Measurements from ENCODE around the gene SCMH1.

Gene SCMH1

DNA sequence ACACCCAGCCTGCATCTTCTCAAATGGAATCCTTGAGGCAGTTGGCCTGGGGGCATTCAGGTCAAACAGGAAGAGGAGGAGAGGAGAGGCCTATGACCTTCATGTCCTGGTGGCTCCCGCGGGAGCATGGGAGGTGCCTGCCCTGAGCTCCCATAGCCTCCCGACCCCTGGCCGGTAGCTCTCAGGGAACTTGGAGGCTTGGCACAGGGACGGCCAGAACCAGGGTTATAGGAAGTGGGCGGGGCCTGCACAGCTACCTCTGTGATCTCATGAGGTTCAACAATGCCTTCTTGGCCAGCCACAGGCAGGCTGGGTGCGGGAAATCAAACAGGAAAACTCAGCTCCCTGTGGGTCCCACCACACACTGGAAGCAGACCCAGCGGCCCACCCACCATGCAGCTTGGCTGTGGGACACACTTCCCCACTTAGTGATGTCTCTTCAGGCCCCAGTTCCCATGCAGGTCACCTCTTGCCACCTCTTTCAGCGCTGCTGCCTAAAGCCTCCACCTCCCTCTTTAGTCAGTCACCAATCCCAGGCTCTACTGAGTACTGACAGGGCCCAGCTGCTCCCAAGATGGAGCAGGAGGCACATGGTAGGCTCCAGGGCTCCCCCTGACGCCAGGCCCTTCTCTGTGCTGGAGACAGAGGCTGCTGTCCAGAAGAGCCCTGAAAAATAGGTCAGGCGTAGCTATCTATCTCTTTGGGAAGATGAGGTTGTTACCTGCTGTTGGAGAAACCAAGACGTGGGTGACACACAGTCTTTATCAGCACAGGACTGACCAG, 220.4 kb downstream of the SCMH1 start, which contains the start of gene SLFNL1:
Gene SLFNL1 (minus strand): TSS at position 200 of the 783 bp plus-strand sequence. CDS start 1,065 bp downstream, outside the sequence.
- H3K36me3 ChIP-seq (ENCODE audit: control insufficient read depth in 1 of 2, insufficient read depth in 2 of 2, low read depth in 1 of 2, low read length in 2 of 2), result peaks cover 8 to 42% of the 10 kb centered on the region in 2 experiments
- peak within 1 kb of the TSS; percentile 9 for H2BK120ac ChIP-seq (ENCODE audit: low read depth, low read length)
- peaks cover 11% of the 10 kb centered on the region for H3K4me1 ChIP-seq (ENCODE audit: control insufficient read depth, insufficient read depth, low read depth, low read length)
- H2BK5ac ChIP-seq (ENCODE audit: low read depth, low read length, poor library complexity, severe bottlenecking), result no peak within 1 kb of the TSS
- WGBS, result 56% methylated on average over 12 of the region's 12 CpGs
- H3K79me1 ChIP-seq (replicated peaks; ENCODE audit: low read length, poor library complexity, severe bottlenecking), result no peaks in the 10 kb centered on the region
- H3K18ac ChIP-seq (ENCODE audit: low read depth in 1 of 2, low read length in 2 of 2), result peak within 1 kb of the TSS in 1 of 2 experiments; percentile 42
- H3K4me2 ChIP-seq (ENCODE audit: low read length, poor library complexity, severe bottlenecking), result no peak within 1 kb of the TSS
- no peaks in the 10 kb centered on the region for H3K9me3 ChIP-seq (ENCODE audit: control insufficient read depth, low read length)
- no peak within 1 kb of the TSS for H2AK5ac ChIP-seq (ENCODE audit: low read length, severe bottlenecking)
- no peak within 1 kb of the TSS for H2BK15ac ChIP-seq (ENCODE audit: low read depth, poor library complexity, severe bottlenecking)
- peak within 1 kb of the TSS in 1 of 2 experiments; percentile 36 for H3K23ac ChIP-seq (ENCODE audit: low read length in 2 of 2)
- H2BK12ac ChIP-seq (ENCODE audit: low read length in 2 of 2), result peak within 1 kb of the TSS in 1 of 2 experiments; percentile 21
- H2AFZ ChIP-seq (ENCODE audit: low read depth, low read length), result no peak within 1 kb of the TSS
- H4K91ac ChIP-seq (ENCODE audit: low read length), result no peak within 1 kb of the TSS
- no peak within 1 kb of the TSS for H3K4me3 ChIP-seq (ENCODE audit: insufficient read depth in 1 of 2, low read depth in 1 of 2, low read length in 2 of 2)
- no peak within 1 kb of the TSS for H3K14ac ChIP-seq (ENCODE audit: low read length in 2 of 2)
- peak; percentile 53 for DNase-seq
- no peak within 1 kb of the TSS for H3K27ac ChIP-seq (ENCODE audit: low read length, poor library complexity, severe bottlenecking)
- peak within 1 kb of the TSS; percentile 48 for H4K8ac ChIP-seq (ENCODE audit: low read length)
- peak within 1 kb of the TSS in 1 of 2 experiments; percentile 7 for H3K4ac ChIP-seq (ENCODE audit: low read depth in 1 of 2, low read length in 2 of 2)
- no peak within 1 kb of the TSS for H3K9ac ChIP-seq (ENCODE audit: low read length)
- no peaks in the 10 kb centered on the region for H3K27me3 ChIP-seq (ENCODE audit: control insufficient read depth in 1 of 2, insufficient read depth in 1 of 2, low read length in 2 of 2)

DNA sequence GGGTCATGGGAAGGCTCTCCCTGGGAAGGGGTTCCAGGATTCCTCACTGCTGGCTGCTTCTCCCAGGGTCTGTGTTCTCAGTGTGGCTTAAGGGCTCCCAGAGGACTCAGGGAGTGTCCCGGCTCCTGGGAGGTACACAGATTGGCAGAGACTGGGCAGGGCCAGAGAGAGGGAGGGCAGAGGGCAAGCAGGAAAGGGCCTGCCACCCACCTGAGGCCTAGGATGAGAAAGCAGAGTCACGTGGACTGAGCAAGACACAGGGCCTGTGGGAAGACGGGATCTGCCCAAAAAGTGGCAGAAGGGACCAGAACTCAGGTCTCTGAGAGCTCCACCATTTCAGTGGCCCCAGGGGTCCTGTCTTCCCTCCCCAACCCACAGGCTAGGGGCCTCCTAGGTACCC, 221.5 kb downstream of the SCMH1 start:
- DNase-seq, result no peak
- Histone ChIP-seq H2AK5ac (ENCODE audit: low read length, severe bottlenecking) (no peak overlapping the region), H3K36me3 (ENCODE audit: control insufficient read depth in 1 of 2, insufficient read depth in 2 of 2, low read depth in 1 of 2, low read length in 2 of 2) (peaks cover 16 to 43% of the 10 kb centered on the region in 2 experiments), H4K91ac (ENCODE audit: low read length) (no peak overlapping the region), H3K27me3 (ENCODE audit: control insufficient read depth in 1 of 2, insufficient read depth in 1 of 2, low read length in 2 of 2) (no peaks in the 10 kb centered on the region), H3K4me2 (ENCODE audit: low read length, poor library complexity, severe bottlenecking) (no peak overlapping the region), H3K4me1 (ENCODE audit: control insufficient read depth, insufficient read depth, low read depth, low read length) (peaks cover 11% of the 10 kb centered on the region), H2BK5ac (ENCODE audit: low read depth, low read length, poor library complexity, severe bottlenecking) (no peak overlapping the region), H2BK120ac (ENCODE audit: low read depth, low read length) (no peak overlapping the region), H2AFZ (ENCODE audit: low read depth, low read length) (no peak overlapping the region), H3K9ac (ENCODE audit: low read length) (no peak overlapping the region), H3K18ac (ENCODE audit: low read depth in 1 of 2, low read length in 2 of 2) (no peak overlapping the region), H2BK12ac (ENCODE audit: low read length in 2 of 2) (peak overlapping the region in 1 of 2 experiments; percentile 21), H3K79me1 (replicated peaks; ENCODE audit: low read length, poor library complexity, severe bottlenecking) (no peaks in the 10 kb centered on the region), H2BK15ac (ENCODE audit: low read depth, poor library complexity, severe bottlenecking) (no peak overlapping the region), H3K14ac (ENCODE audit: low read length in 2 of 2) (no peak overlapping the region), H3K27ac (ENCODE audit: low read length, poor library complexity, severe bottlenecking) (no peak overlapping the region), H3K9me3 (ENCODE audit: control insufficient read depth, low read length) (no peaks in the 10 kb centered on the region), H3K4ac (ENCODE audit: low read depth in 1 of 2, low read length in 2 of 2) (peak overlapping the region in 1 of 2 experiments; percentile 7), H4K8ac (ENCODE audit: low read length) (no peak overlapping the region), H3K4me3 (ENCODE audit: insufficient read depth in 1 of 2, low read depth in 1 of 2, low read length in 2 of 2) (no peak overlapping the region), H3K23ac (ENCODE audit: low read length in 2 of 2) (peak overlapping the region in 1 of 2 experiments; percentile 36)
- 50% methylated on average over 3 of the region's 3 CpGs for WGBS

DNA sequence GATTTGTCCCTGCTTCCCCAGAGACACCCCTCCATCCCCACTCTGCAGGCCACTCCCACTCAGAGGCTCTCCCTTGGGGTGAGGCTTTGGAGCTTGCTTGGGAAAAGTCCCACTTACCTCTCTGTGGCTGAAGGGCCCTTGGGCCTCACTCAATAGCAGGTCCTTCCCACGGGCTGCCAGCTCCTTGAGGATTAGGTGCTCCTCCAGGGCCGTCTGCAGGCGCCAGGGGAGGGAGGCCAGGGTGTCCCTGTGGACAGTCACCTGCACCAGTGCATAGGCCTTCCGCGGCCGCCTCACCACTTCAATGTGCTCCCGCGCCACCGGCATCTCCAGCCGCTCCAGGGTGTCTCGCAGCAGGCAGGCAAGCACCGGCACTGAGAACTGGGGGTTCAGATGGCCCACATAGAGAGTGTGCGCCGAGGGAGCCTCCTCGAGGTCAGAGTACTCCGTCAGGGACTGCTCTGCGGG, 222.0 kb downstream of the SCMH1 start:
- no peak overlapping the region for H3K4me2 ChIP-seq (ENCODE audit: low read length, poor library complexity, severe bottlenecking)
- H3K27me3 ChIP-seq (ENCODE audit: control insufficient read depth in 1 of 2, insufficient read depth in 1 of 2, low read length in 2 of 2), result no peaks in the 10 kb centered on the region
- no peak overlapping the region for H2AK5ac ChIP-seq (ENCODE audit: low read length, severe bottlenecking)
- no peak overlapping the region for H2BK120ac ChIP-seq (ENCODE audit: low read depth, low read length)
- H3K9me3 ChIP-seq (ENCODE audit: control insufficient read depth, low read length), result no peaks in the 10 kb centered on the region
- no peak overlapping the region for H2AFZ ChIP-seq (ENCODE audit: low read depth, low read length)
- no peak overlapping the region for H2BK15ac ChIP-seq (ENCODE audit: low read depth, poor library complexity, severe bottlenecking)
- no peak overlapping the region for H4K91ac ChIP-seq (ENCODE audit: low read length)
- 96% methylated on average over 17 of the region's 17 CpGs for WGBS
- H3K4ac ChIP-seq (ENCODE audit: low read depth in 1 of 2, low read length in 2 of 2), result no peak overlapping the region
- no peak overlapping the region for H2BK12ac ChIP-seq (ENCODE audit: low read length in 2 of 2)
- peaks cover 11% of the 10 kb centered on the region for H3K4me1 ChIP-seq (ENCODE audit: control insufficient read depth, insufficient read depth, low read depth, low read length)
- H3K23ac ChIP-seq (ENCODE audit: low read length in 2 of 2), result no peak overlapping the region
- H3K36me3 ChIP-seq (ENCODE audit: control insufficient read depth in 1 of 2, insufficient read depth in 2 of 2, low read depth in 1 of 2, low read length in 2 of 2), result peaks cover 19 to 48% of the 10 kb centered on the region in 2 experiments
- H2BK5ac ChIP-seq (ENCODE audit: low read depth, low read length, poor library complexity, severe bottlenecking), result no peak overlapping the region
- H3K27ac ChIP-seq (ENCODE audit: low read length, poor library complexity, severe bottlenecking), result no peak overlapping the region
- H3K9ac ChIP-seq (ENCODE audit: low read length), result no peak overlapping the region
- no peak overlapping the region for H4K8ac ChIP-seq (ENCODE audit: low read length)
- no peak overlapping the region for H3K4me3 ChIP-seq (ENCODE audit: insufficient read depth in 1 of 2, low read depth in 1 of 2, low read length in 2 of 2)
- no peaks in the 10 kb centered on the region for H3K79me1 ChIP-seq (replicated peaks; ENCODE audit: low read length, poor library complexity, severe bottlenecking)
- DNase-seq, result no peak
- H3K14ac ChIP-seq (ENCODE audit: low read length in 2 of 2), result no peak overlapping the region
- no peak overlapping the region for H3K18ac ChIP-seq (ENCODE audit: low read depth in 1 of 2, low read length in 2 of 2)

DNA sequence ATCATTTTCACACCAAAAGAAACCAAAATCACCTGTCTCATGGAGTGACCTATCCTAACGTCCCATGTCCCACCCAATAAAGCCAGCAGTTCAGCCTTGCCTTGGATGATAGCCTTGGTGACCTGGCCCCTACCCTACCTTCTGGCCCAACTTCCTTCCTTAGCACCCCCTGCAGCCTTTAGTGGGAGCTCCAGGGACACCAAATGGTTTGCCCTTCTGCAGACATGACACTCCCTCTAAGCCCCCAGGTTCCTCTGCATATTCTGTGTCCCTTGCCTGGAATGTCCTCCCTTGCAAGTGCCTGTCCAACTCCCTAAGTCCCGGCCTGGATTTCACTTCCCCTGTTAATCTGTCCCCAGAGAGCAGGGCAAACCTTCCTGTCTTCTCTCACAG, 222.8 kb downstream of the SCMH1 start:
- H3K9ac ChIP-seq (ENCODE audit: low read length), result no peak overlapping the region
- no peak overlapping the region for H4K91ac ChIP-seq (ENCODE audit: low read length)
- no peak overlapping the region for H2BK15ac ChIP-seq (ENCODE audit: low read depth, poor library complexity, severe bottlenecking)
- no peak for DNase-seq
- WGBS, result 73% methylated on average over 2 of the region's 2 CpGs
- no peak overlapping the region for H2BK12ac ChIP-seq (ENCODE audit: low read length in 2 of 2)
- no peak overlapping the region for H2AFZ ChIP-seq (ENCODE audit: low read depth, low read length)
- H3K4me3 ChIP-seq (ENCODE audit: insufficient read depth in 1 of 2, low read depth in 1 of 2, low read length in 2 of 2), result no peak overlapping the region
- H3K9me3 ChIP-seq (ENCODE audit: control insufficient read depth, low read length), result no peaks in the 10 kb centered on the region
- H3K18ac ChIP-seq (ENCODE audit: low read depth in 1 of 2, low read length in 2 of 2), result no peak overlapping the region
- no peak overlapping the region for H2BK5ac ChIP-seq (ENCODE audit: low read depth, low read length, poor library complexity, severe bottlenecking)
- H2AK5ac ChIP-seq (ENCODE audit: low read length, severe bottlenecking), result no peak overlapping the region
- H2BK120ac ChIP-seq (ENCODE audit: low read depth, low read length), result no peak overlapping the region
- H3K4me1 ChIP-seq (ENCODE audit: control insufficient read depth, insufficient read depth, low read depth, low read length), result peaks cover 11% of the 10 kb centered on the region
- H3K23ac ChIP-seq (ENCODE audit: low read length in 2 of 2), result peak overlapping the region in 1 of 2 experiments; percentile 27
- no peak overlapping the region for H4K8ac ChIP-seq (ENCODE audit: low read length)
- H3K14ac ChIP-seq (ENCODE audit: low read length in 2 of 2), result no peak overlapping the region
- H3K79me1 ChIP-seq (replicated peaks; ENCODE audit: low read length, poor library complexity, severe bottlenecking), result peaks cover 3% of the 10 kb centered on the region
- H3K27me3 ChIP-seq (ENCODE audit: control insufficient read depth in 1 of 2, insufficient read depth in 1 of 2, low read length in 2 of 2), result no peaks in the 10 kb centered on the region
- no peak overlapping the region for H3K4me2 ChIP-seq (ENCODE audit: low read length, poor library complexity, severe bottlenecking)
- H3K27ac ChIP-seq (ENCODE audit: low read length, poor library complexity, severe bottlenecking), result no peak overlapping the region
- peaks cover 27 to 52% of the 10 kb centered on the region in 2 experiments for H3K36me3 ChIP-seq (ENCODE audit: control insufficient read depth in 1 of 2, insufficient read depth in 2 of 2, low read depth in 1 of 2, low read length in 2 of 2)
- H3K4ac ChIP-seq (ENCODE audit: low read depth in 1 of 2, low read length in 2 of 2), result no peak overlapping the region
